HCT116 (cell line): ENCODE results near the gene MORN1. TPM values are rescaled to one million over a fixed set of nuclear protein-coding genes. Genes with fewer than 3 reads are reported as not detected.

Experiments used
- ATAC-seq: fragments of 200-7000 bp; cut with Tn5 transposase; 2 replicates; pipeline ENCODE4 v1.9.1; 2020; ENCODE audit warnings: mild to moderate bottlenecking, moderate library complexity
- BruUV-seq: library from RNA; stranded (reverse); fragments of 400-500 nt; replicated peaks from 2 replicates; lab custom pipeline; 2021; lab: Mats Ljungman, UMichigan
- CTCF ChIA-PET: fragments of 300-600 bp; sonication (Branson Sonifier 250); formaldehyde crosslinking; loops from one replicate; lab custom pipeline; 2021; ENCODE audit warnings: antibody characterized with exemption; lab: Charles Lee
- POLR2A ChIA-PET: fragments of 300-600, 350-600 bp; sonication (Branson Sonifier 250); formaldehyde crosslinking; loops from one replicate; lab custom pipeline; 2021; ENCODE audit warnings: antibody characterized with exemption; lab: Charles Lee
- RAD21 ChIA-PET, 2 experiments: fragments of 300-600 bp; sonication (Branson Sonifier 250); formaldehyde crosslinking; loops; one replicate each; lab custom pipeline; 2023; ENCODE audit warnings: low total read pairs in 2 of 2; ENCODE audit not compliant: uncharacterized antibody in 2 of 2, unreplicated experiment in 2 of 2, low non-redundant PET in 1 of 2; lab: Charles Lee
- DNase-seq: peaks from one replicate; pipeline ENCODE4 v3.0.0-alpha.2; 2010; ENCODE audit warnings: low read depth, low spot score
- H2AFZ ChIP-seq: fragments of 200-600 bp; shearing (Covaris generic), sonication (generic); 2 replicates; pipeline ENCODE4 v1.6.1; 2017; ENCODE audit warnings: low read depth, mixed run types, mixed read lengths, antibody characterized with exemption, low read length; ENCODE audit not compliant: poor library complexity, severe bottlenecking
- H3K27ac ChIP-seq: 2 replicates; pipeline ENCODE4 v1.5.1; 2012; ENCODE audit warnings: low read depth, low read length
- H3K27me3 ChIP-seq: fragments of 200-600 bp; sonication (generic); 2 replicates; pipeline ENCODE4 v1.6.1; 2016; ENCODE audit warnings: mixed run types, low read length, mixed read lengths; ENCODE audit not compliant: insufficient read depth
- H3K36me3 ChIP-seq, 2 experiments: fragments of 200-500 bp in 1 of 2; fragments of 200-600 bp in 1 of 2; sonication (Bioruptor generic) in 1 of 2; sonication (generic) in 1 of 2; 2 replicates each; pipeline versions ENCODE4 v1.5.1 to v1.6.1; 2014 to 2016; ENCODE audit warnings: low read length in 2 of 2, inconsistent platforms in 1 of 2, mixed read lengths in 1 of 2, mixed run types in 1 of 2; ENCODE audit not compliant: insufficient read depth in 2 of 2, control insufficient read depth in 1 of 2
- H3K4me1 ChIP-seq, 2 experiments: fragments of 200-600 bp in 1 of 2; sonication (generic) in 1 of 2; 2 replicates each; pipeline versions ENCODE4 v1.5.1 to v1.6.1; 2012 to 2017; ENCODE audit warnings: low read length in 2 of 2, inconsistent platforms in 1 of 2, mild to moderate bottlenecking in 1 of 2, mixed read lengths in 1 of 2, mixed run types in 1 of 2, moderate library complexity in 1 of 2; ENCODE audit not compliant: insufficient read depth in 2 of 2, control insufficient read depth in 1 of 2
- H3K4me2 ChIP-seq: fragments of 200-600 bp; sonication (generic); 2 replicates; pipeline ENCODE4 v1.6.1; 2017; ENCODE audit warnings: mixed run types, low read length, mixed read lengths
- H3K4me3 ChIP-seq, 2 experiments: fragments of 200-600 bp in 1 of 2; sonication (generic) in 1 of 2; replicated peaks in 1 of 2; 2 replicates each; pipeline ENCODE4 v1.5.1; 2011 to 2016; ENCODE audit warnings: low read length in 2 of 2, control low read depth in 1 of 2, low read depth in 1 of 2, mild to moderate bottlenecking in 1 of 2, mixed read lengths in 1 of 2, mixed run types in 1 of 2
- H3K79me2 ChIP-seq: fragments of 200-600 bp; sonication (generic); 2 replicates; pipeline ENCODE4 v1.6.1; 2017; ENCODE audit warnings: mild to moderate bottlenecking, mixed run types, low read length, moderate library complexity, mixed read lengths; ENCODE audit not compliant: insufficient read depth
- H3K9ac ChIP-seq: fragments of 200-600 bp; sonication (generic); 2 replicates; pipeline ENCODE4 v1.6.1; 2016; ENCODE audit warnings: low read length, mixed read lengths
- H3K9me2 ChIP-seq: fragments of 200-600 bp; sonication (generic), shearing (Covaris generic); 2 replicates; pipeline ENCODE4 v1.6.1; 2017; ENCODE audit warnings: mixed run types, mild to moderate bottlenecking, moderate library complexity; ENCODE audit not compliant: insufficient read depth
- H3K9me3 ChIP-seq, 2 experiments: fragments of 200-500 bp in 1 of 2; fragments of 200-600 bp in 1 of 2; sonication (Bioruptor generic) in 1 of 2; sonication (generic) in 1 of 2; 2 replicates each; pipeline ENCODE4 v1.6.1; 2014 to 2017; ENCODE audit warnings: low read length in 2 of 2, mixed read lengths in 2 of 2, inconsistent platforms in 1 of 2, low read depth in 1 of 2, mild to moderate bottlenecking in 1 of 2, mixed run types in 1 of 2, moderate library complexity in 1 of 2; ENCODE audit not compliant: control insufficient read depth in 1 of 2, insufficient read depth in 1 of 2
- H4K20me1 ChIP-seq: fragments of 200-600 bp; sonication (generic), shearing (Covaris generic); 2 replicates; pipeline ENCODE4 v1.6.1; 2017; ENCODE audit warnings: mixed run types, mild to moderate bottlenecking, moderate library complexity; ENCODE audit not compliant: insufficient read depth
- CBX3 ChIP-seq: IDR thresholded peaks from 2 replicates; pipeline ENCODE4 v1.6.1; 2012; ENCODE audit warnings: low read depth
- CEBPB ChIP-seq: IDR thresholded peaks from 2 replicates; pipeline ENCODE4 v1.6.1; 2012; ENCODE audit warnings: low read depth
- EGR1 ChIP-seq: IDR thresholded peaks from 2 replicates; pipeline ENCODE4 v1.6.1; 2012; ENCODE audit warnings: low read depth
- EZH2 ChIP-seq: fragments of 200-600 bp; sonication (generic); IDR thresholded peaks from 2 replicates; pipeline ENCODE4 v1.6.1; 2017; ENCODE audit warnings: antibody characterized with exemption, mixed run types
- EZH2phosphoT487 ChIP-seq: fragments of 200-600 bp; IDR thresholded peaks from 2 replicates; pipeline ENCODE4 v1.6.1; 2018; ENCODE audit warnings: antibody characterized with exemption, borderline replicate concordance
- JUND ChIP-seq: IDR thresholded peaks from 2 replicates; pipeline ENCODE4 v1.6.1; 2012
- POLR2A ChIP-seq: IDR thresholded peaks from 2 replicates; pipeline ENCODE4 v1.7.0; 2011; ENCODE audit warnings: borderline replicate concordance; ENCODE audit not compliant: insufficient read depth, insufficient read length; ENCODE audit errors: extremely low read depth
- POLR2AphosphoS5 ChIP-seq: IDR thresholded peaks from 2 replicates; pipeline ENCODE4 v1.6.1; 2011; ENCODE audit warnings: mild to moderate bottlenecking, low read depth, low read length, moderate library complexity
- RAD21 ChIP-seq: IDR thresholded peaks from 2 replicates; pipeline ENCODE4 v1.6.1; 2012; ENCODE audit warnings: low read depth, mild to moderate bottlenecking
- SIN3A ChIP-seq: IDR thresholded peaks from 2 replicates; pipeline ENCODE4 v1.6.1; 2012; ENCODE audit warnings: low read depth
- SP1 ChIP-seq: IDR thresholded peaks from 2 replicates; pipeline ENCODE4 v1.6.1; 2012; ENCODE audit warnings: low read depth
- TCF7L2 ChIP-seq: IDR thresholded peaks from 2 replicates; pipeline ENCODE4 v1.7.0; 2011; ENCODE audit warnings: borderline replicate concordance, inconsistent platforms; ENCODE audit not compliant: insufficient read depth, insufficient read length; ENCODE audit errors: extremely low read depth
- YY1 ChIP-seq: IDR thresholded peaks from 2 replicates; pipeline ENCODE4 v1.6.1; 2011; ENCODE audit warnings: low read length, low read depth, moderate library complexity, mild to moderate bottlenecking; ENCODE audit not compliant: insufficient replicate concordance; ENCODE audit errors: extremely low read depth
- ZNF274 ChIP-seq: fragments of 200-500 bp; sonication (Bioruptor generic); IDR thresholded peaks from 2 replicates; pipeline ENCODE4 v1.6.1; 2014; ENCODE audit warnings: mild to moderate bottlenecking, low read depth, low read length, inconsistent platforms
- intact Hi-C: fragments of 100-400 bp; cut with micrococcal nuclease; formaldehyde crosslinking; loops from 2 replicates; pipeline ENCODE4 v1.10.0; 2022
- total RNA-seq: library from RNA; stranded (reverse); gene quantifications from one replicate; pipeline ENCODE4 v1.2.1, GENCODE V29; 2021; ENCODE audit not compliant: unreplicated experiment
- TF ChIP-seq, protein P1 (sequence below): IDR thresholded peaks from 2 replicates; pipeline ENCODE4 v1.6.1; 2012
- TF ChIP-seq, protein P2 (sequence below): IDR thresholded peaks from 2 replicates; pipeline ENCODE4 v1.6.1; 2012; ENCODE audit warnings: low read depth
- TF ChIP-seq, protein P3 (sequence below): IDR thresholded peaks from 2 replicates; pipeline ENCODE4 v1.6.1; 2012
- TF ChIP-seq, protein P4 (sequence below), 3 experiments: fragments of 200-600 bp in 1 of 3; sonication (generic) in 1 of 3; IDR thresholded peaks in 2 of 3; conservative IDR thresholded peaks in 1 of 3; 2 replicates each; pipeline ENCODE4 v1.5.1; 2012 to 2017; ENCODE audit warnings: low read depth in 2 of 3, low read length in 2 of 3, antibody characterized with exemption in 1 of 3, borderline replicate concordance in 1 of 3, control low read depth in 1 of 3, mild to moderate bottlenecking in 1 of 3, mixed read lengths in 1 of 3, mixed run types in 1 of 3, moderate library complexity in 1 of 3; ENCODE audit not compliant: insufficient read depth in 1 of 3
- TF ChIP-seq, protein P5 (sequence below): IDR thresholded peaks from 2 replicates; pipeline ENCODE4 v1.6.1; 2011; ENCODE audit warnings: mild to moderate bottlenecking, low read length, moderate library complexity; ENCODE audit not compliant: insufficient replicate concordance; ENCODE audit errors: extremely low read depth

Gene MORN1
- total RNA-seq, 1 experiment from 2014 or later: 21.4 TPM

DNA sequence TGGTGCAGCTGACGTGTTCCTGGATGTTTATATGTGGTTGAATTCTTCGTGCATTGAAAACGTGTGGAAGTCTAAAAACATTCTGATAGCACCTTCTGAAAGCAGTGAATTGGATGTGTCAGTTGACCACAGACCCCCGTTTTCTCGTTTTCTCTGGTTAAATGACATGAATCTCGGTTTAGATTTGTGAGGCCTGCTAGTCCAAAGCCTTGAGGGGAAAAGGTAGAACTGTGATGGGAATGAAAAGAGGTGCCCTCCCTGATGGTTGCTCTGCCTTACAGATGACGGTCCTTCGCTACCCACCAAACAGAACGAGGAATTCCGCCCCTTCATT is 9.2 kb upstream of the MORN1 start:
- BruUV-seq: no TSS peak
- POLR2A ChIA-PET: no interaction called here
- TF ChIP-seq ZNF274 (no peak), CBX3 (no peak), EZH2 (no peak), EGR1 (no peak), POLR2AphosphoS5 (no peak), YY1 (no peak), JUND (no peak), RAD21 (no peak), EZH2phosphoT487 (no peak), POLR2A (no peak), SIN3A (no peak), SP1 (no peak), CEBPB (no peak), TCF7L2 (no peak)
- TF ChIP-seq, protein P1, sequence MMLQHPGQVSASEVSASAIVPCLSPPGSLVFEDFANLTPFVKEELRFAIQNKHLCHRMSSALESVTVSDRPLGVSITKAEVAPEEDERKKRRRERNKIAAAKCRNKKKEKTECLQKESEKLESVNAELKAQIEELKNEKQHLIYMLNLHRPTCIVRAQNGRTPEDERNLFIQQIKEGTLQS: no peak
- TF ChIP-seq, protein P2, sequence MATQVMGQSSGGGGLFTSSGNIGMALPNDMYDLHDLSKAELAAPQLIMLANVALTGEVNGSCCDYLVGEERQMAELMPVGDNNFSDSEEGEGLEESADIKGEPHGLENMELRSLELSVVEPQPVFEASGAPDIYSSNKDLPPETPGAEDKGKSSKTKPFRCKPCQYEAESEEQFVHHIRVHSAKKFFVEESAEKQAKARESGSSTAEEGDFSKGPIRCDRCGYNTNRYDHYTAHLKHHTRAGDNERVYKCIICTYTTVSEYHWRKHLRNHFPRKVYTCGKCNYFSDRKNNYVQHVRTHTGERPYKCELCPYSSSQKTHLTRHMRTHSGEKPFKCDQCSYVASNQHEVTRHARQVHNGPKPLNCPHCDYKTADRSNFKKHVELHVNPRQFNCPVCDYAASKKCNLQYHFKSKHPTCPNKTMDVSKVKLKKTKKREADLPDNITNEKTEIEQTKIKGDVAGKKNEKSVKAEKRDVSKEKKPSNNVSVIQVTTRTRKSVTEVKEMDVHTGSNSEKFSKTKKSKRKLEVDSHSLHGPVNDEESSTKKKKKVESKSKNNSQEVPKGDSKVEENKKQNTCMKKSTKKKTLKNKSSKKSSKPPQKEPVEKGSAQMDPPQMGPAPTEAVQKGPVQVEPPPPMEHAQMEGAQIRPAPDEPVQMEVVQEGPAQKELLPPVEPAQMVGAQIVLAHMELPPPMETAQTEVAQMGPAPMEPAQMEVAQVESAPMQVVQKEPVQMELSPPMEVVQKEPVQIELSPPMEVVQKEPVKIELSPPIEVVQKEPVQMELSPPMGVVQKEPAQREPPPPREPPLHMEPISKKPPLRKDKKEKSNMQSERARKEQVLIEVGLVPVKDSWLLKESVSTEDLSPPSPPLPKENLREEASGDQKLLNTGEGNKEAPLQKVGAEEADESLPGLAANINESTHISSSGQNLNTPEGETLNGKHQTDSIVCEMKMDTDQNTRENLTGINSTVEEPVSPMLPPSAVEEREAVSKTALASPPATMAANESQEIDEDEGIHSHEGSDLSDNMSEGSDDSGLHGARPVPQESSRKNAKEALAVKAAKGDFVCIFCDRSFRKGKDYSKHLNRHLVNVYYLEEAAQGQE: no peak
- TF ChIP-seq, protein P3, sequence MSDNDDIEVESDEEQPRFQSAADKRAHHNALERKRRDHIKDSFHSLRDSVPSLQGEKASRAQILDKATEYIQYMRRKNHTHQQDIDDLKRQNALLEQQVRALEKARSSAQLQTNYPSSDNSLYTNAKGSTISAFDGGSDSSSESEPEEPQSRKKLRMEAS: no peak
- TF ChIP-seq, protein P4, sequence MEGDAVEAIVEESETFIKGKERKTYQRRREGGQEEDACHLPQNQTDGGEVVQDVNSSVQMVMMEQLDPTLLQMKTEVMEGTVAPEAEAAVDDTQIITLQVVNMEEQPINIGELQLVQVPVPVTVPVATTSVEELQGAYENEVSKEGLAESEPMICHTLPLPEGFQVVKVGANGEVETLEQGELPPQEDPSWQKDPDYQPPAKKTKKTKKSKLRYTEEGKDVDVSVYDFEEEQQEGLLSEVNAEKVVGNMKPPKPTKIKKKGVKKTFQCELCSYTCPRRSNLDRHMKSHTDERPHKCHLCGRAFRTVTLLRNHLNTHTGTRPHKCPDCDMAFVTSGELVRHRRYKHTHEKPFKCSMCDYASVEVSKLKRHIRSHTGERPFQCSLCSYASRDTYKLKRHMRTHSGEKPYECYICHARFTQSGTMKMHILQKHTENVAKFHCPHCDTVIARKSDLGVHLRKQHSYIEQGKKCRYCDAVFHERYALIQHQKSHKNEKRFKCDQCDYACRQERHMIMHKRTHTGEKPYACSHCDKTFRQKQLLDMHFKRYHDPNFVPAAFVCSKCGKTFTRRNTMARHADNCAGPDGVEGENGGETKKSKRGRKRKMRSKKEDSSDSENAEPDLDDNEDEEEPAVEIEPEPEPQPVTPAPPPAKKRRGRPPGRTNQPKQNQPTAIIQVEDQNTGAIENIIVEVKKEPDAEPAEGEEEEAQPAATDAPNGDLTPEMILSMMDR (IDR thresholded peaks at IDR 0.05 in 2 of 3, conservative IDR thresholded peaks at IDR 0.05 in 1 of 3; ENCODE audit: borderline replicate concordance in 1 of 3, insufficient read depth in 1 of 3, low read depth in 2 of 3, low read length in 2 of 3): no peak
- TF ChIP-seq, protein P5, sequence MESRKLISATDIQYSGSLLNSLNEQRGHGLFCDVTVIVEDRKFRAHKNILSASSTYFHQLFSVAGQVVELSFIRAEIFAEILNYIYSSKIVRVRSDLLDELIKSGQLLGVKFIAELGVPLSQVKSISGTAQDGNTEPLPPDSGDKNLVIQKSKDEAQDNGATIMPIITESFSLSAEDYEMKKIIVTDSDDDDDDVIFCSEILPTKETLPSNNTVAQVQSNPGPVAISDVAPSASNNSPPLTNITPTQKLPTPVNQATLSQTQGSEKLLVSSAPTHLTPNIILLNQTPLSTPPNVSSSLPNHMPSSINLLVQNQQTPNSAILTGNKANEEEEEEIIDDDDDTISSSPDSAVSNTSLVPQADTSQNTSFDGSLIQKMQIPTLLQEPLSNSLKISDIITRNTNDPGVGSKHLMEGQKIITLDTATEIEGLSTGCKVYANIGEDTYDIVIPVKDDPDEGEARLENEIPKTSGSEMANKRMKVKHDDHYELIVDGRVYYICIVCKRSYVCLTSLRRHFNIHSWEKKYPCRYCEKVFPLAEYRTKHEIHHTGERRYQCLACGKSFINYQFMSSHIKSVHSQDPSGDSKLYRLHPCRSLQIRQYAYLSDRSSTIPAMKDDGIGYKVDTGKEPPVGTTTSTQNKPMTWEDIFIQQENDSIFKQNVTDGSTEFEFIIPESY: no peak
- Histone ChIP-seq H3K27ac (no peak overlapping the region), H3K4me3 (no peak overlapping the region), H3K4me2 (no peak overlapping the region), H3K9me2 (no peaks in the 10 kb centered on the region), H3K27me3 (no peaks in the 10 kb centered on the region), H3K9me3 (no peaks in the 10 kb centered on the region), H3K36me3 (peaks cover 35 to 41% of the 10 kb centered on the region in 2 experiments), H3K79me2 (peaks cover 45% of the 10 kb centered on the region; the same call in 1 of the 2 replicates), H3K9ac (no peak overlapping the region), H2AFZ (no peak overlapping the region), H4K20me1 (no peaks in the 10 kb centered on the region), H3K4me1 (no peaks in the 10 kb centered on the region)
- DNase-seq (no peak), ATAC-seq (no peak)
- CTCF ChIA-PET: no interaction called here
- intact Hi-C loops: no loop called here
- RAD21 ChIA-PET: no interaction called here
